Hepatocyte (in vitro differentiated cells): ENCODE measurements around the gene PPP2R2B.

ENCODE experiments used
- CTCF ChIP-seq: fragments of 200-600 bp; sonication (generic); IDR thresholded peaks from 2 replicates; pipeline ENCODE4 v1.5.1; 2016; ENCODE audit warnings: antibody characterized with exemption, mild to moderate bottlenecking; ENCODE audit not compliant: poor library complexity
- EZH2 ChIP-seq: fragments of 200-600 bp; sonication (generic); IDR thresholded peaks from 2 replicates; pipeline ENCODE4 v1.6.1; 2016; ENCODE audit warnings: antibody characterized with exemption, mild to moderate bottlenecking, borderline replicate concordance
- EZH2phosphoT487 ChIP-seq: fragments of 200-600 bp; sonication (generic); IDR thresholded peaks from one replicate; pipeline ENCODE4 v1.6.1; 2018; ENCODE audit warnings: antibody characterized with exemption, mild to moderate bottlenecking, low read depth, moderate library complexity; ENCODE audit not compliant: unreplicated experiment, severe bottlenecking

GRCh38 chr5:146849694-146850303 is 28.8 kb downstream of the PPP2R2B start:
- TF ChIP-seq CTCF (no peak), EZH2 (no peak), EZH2phosphoT487 (no peak)
